HEK293T (cell line): ENCODE measurements around the gene ISCA1.

ENCODE experiments used
- ARNT ChIP-seq: fragments of 450-650 bp; IDR thresholded peaks from 2 replicates; pipeline ENCODE4 v1.6.1; 2017; ENCODE audit warnings: mild to moderate bottlenecking
- CTBP1 ChIP-seq: fragments of 450-650 bp; IDR thresholded peaks from 2 replicates; pipeline ENCODE4 v1.6.1; 2016; ENCODE audit warnings: borderline replicate concordance
- FOXA1 ChIP-seq: fragments of 450-650 bp; IDR thresholded peaks from 2 replicates; pipeline ENCODE4 v1.6.1; 2016; ENCODE audit warnings: mild to moderate bottlenecking
- FOXK2 ChIP-seq: fragments of 450-650 bp; IDR thresholded peaks from 2 replicates; pipeline ENCODE4 v1.6.1; 2016; ENCODE audit warnings: mild to moderate bottlenecking
- HDGF ChIP-seq: fragments of 450-650 bp; IDR thresholded peaks from 2 replicates; pipeline ENCODE4 v1.6.1; 2017; ENCODE audit warnings: antibody characterized with exemption, borderline replicate concordance
- NFRKB ChIP-seq: fragments of 450-650 bp; IDR thresholded peaks from 2 replicates; pipeline ENCODE4 v1.6.1; 2016; ENCODE audit warnings: mild to moderate bottlenecking, moderate library complexity
- SP1 ChIP-seq: fragments of 450-650 bp; IDR thresholded peaks from 2 replicates; pipeline ENCODE4 v1.6.1; 2017
- TARDBP ChIP-seq: fragments of 450-650 bp; IDR thresholded peaks from 2 replicates; pipeline ENCODE4 v1.6.1; 2016
- TF ChIP-seq, protein P1 (sequence below): fragments of 450-650 bp; IDR thresholded peaks from 2 replicates; pipeline ENCODE4 v1.6.1; 2016

DNA sequence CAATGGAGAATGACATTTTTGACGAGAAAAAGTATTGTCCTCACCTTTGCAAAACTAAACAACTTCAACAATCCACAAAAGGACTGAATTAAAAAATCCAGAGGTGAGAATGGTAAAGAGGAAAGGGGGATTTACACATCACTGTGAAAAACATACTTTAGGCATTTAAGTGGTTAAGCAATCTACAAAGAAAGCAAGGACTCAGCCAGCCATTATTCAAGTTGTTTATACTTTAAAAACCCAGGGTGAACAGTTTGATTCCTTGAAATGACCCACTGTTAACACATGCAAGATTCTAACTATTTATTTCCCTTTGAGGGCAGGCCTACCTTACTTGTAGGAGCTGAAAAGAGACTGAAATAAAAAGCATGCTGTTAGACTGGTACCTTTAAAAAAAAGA lies 42.6 kb upstream of the ISCA1 start:
- no peak for TF ChIP-seq SP1
- TF ChIP-seq, protein P1, sequence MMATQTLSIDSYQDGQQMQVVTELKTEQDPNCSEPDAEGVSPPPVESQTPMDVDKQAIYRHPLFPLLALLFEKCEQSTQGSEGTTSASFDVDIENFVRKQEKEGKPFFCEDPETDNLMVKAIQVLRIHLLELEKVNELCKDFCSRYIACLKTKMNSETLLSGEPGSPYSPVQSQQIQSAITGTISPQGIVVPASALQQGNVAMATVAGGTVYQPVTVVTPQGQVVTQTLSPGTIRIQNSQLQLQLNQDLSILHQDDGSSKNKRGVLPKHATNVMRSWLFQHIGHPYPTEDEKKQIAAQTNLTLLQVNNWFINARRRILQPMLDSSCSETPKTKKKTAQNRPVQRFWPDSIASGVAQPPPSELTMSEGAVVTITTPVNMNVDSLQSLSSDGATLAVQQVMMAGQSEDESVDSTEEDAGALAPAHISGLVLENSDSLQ: no peak
- TF ChIP-seq CTBP1: no peak
- TF ChIP-seq TARDBP: no peak
- TF ChIP-seq ARNT: no peak
- no peak for TF ChIP-seq FOXK2
- TF ChIP-seq NFRKB: no peak
- TF ChIP-seq HDGF: no peak
- no peak for TF ChIP-seq FOXA1
